ENCODE results near the gene ACCS. TPM values are rescaled to one million over a fixed set of nuclear protein-coding genes. Genes with fewer than 3 reads are reported as not detected.

Gene ACCS, protein sequence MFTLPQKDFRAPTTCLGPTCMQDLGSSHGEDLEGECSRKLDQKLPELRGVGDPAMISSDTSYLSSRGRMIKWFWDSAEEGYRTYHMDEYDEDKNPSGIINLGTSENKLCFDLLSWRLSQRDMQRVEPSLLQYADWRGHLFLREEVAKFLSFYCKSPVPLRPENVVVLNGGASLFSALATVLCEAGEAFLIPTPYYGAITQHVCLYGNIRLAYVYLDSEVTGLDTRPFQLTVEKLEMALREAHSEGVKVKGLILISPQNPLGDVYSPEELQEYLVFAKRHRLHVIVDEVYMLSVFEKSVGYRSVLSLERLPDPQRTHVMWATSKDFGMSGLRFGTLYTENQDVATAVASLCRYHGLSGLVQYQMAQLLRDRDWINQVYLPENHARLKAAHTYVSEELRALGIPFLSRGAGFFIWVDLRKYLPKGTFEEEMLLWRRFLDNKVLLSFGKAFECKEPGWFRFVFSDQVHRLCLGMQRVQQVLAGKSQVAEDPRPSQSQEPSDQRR
- 8.2 TPM for total RNA-seq
- long read RNA-seq, partial matches to known transcripts, result 3 of 7 reads
- long read RNA-seq, other reads (novel, unspliced or antisense), result 4 of 7 reads

DNA sequence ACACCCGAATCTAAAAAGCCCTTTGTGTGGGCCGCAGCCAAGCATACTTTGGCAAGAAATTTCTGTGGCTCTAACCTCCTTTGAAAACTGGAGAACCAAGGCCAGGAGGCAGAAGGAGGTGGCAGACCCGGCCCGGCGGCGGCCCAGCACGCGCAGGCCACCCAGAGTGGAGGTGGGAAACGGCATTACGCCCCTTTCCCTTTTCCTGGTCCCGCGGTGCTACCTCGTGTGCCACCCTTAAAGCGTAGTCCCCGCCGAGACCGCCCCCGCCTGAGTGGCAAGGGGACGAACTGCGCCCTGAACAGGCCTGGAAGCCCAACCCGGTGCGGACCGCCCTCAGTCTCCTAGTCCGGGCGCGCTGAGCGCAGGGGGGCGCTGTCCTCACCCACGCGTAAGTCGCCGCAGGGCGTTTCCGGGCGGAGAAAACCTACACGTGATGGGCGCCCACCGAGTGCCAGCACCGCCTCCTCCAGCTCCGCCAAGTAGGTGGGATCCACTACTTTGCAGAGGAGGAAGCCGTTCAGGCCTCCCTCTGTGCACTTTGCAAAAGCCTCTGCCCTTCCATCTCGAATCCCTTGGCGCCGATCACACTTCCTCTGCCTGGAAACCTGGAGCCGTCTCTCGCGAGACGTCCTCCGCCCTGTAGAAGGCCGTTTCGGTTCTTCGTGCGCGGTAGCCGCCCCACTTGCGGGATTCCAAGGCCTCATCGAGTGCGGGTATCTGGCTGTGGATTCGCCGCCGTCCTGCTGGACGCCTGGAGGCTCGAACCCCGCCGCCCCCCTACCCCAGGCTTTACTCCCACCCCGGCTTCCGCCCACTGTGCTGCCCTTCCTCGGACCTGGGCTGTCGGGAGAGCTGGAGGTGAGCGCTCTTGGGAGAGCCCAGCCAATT lies at the start of gene ACCS:
ACCS (plus strand) TSS at position 430 of the 891 bp plus-strand sequence. CDS start 1,358 bp downstream, outside the sequence.
- peak; percentile 97 for ATAC-seq
- intact Hi-C loops (cut with micrococcal nuclease), result no loop called here
- DNase-seq, result peak; percentile 99

GRCh38 chr11:44016546-44017442 lies 49.3 kb upstream of the ACCS start:
- DNase-seq (no peak), ATAC-seq (no peak)
- intact Hi-C loops (cut with micrococcal nuclease), result no loop called here

GRCh38 chr11:44017443-44018126 lies 48.5 kb upstream of the ACCS start:
- peak; percentile 5 for ATAC-seq
- no peak for DNase-seq
- intact Hi-C loops (cut with micrococcal nuclease), result no loop called here

DNA sequence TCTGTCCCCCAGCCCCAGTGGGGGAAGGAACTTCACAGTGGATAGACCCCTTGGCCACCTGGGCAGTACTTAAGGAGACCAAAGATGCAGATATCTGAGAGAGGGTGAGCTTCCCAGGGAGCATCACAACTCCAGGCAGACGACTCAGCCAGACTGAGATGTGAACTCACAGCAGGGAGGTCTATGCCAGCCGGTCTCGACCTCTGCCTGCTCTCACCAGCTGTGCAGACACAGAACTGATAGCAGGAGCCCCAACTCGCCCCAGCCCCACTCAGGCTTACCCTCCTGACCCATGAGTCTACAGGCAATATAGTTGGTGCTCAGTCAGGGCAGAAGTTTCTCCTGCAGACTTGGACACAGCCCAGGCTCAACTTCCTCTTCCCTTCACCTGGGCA lies 47.9 kb upstream of the ACCS start:
- ATAC-seq (no peak), DNase-seq (no peak)
- intact Hi-C loops (cut with micrococcal nuclease), result no loop called here

DNA sequence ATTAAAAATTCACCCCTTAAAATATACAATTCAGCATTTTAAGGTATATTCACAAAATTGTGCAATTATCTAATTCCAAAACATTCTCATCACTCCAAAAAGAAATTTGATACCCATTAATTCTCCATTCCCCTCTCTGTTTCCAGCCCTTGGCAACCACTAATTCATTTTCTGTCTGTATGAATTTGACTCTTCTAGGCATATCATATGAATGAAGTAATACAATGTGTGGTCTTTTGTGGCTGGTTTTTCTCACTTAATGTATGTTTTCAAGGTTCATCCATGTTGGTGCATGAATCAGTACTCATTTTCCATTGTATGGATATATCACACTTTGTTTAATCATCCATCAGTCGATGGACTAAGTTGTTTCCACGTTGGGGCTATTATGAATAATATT lies 47.2 kb upstream of the ACCS start:
- ATAC-seq, result no peak
- DNase-seq, result no peak
- intact Hi-C loops (cut with micrococcal nuclease), result no loop called here

- DNase-seq (no peak), ATAC-seq (no peak)
- intact Hi-C loops (cut with micrococcal nuclease), result no loop called here
Observed at GRCh38 chr11:44024977-44025376, 41.1 kb upstream of the ACCS start.

GRCh38 chr11:44025727-44026126 lies 40.3 kb upstream of the ACCS start:
- DNase-seq (no peak), ATAC-seq (no peak)
- intact Hi-C loops (cut with micrococcal nuclease), result no loop called here

DNA sequence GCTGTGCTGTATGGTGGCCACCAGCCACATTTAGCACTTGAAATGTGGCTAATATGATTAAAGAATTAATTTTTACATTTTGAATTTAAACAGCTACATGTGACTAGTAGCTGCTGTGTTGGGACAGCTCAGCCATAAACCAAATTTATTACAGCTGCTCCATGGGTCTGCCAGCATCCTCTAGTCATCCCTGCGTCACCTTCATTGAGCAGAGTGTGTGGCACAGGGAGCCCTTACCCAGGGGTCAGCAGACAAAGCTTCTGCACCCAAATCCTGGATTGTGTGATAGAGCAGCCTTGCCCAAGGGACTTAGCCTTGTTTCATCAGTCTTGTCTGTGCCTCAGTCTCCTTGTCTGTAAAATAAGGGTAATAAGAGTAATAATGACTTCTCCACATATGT lies 37.7 kb upstream of the ACCS start:
- ATAC-seq (no peak), DNase-seq (no peak)
- intact Hi-C loops (cut with micrococcal nuclease), result no loop called here

DNA sequence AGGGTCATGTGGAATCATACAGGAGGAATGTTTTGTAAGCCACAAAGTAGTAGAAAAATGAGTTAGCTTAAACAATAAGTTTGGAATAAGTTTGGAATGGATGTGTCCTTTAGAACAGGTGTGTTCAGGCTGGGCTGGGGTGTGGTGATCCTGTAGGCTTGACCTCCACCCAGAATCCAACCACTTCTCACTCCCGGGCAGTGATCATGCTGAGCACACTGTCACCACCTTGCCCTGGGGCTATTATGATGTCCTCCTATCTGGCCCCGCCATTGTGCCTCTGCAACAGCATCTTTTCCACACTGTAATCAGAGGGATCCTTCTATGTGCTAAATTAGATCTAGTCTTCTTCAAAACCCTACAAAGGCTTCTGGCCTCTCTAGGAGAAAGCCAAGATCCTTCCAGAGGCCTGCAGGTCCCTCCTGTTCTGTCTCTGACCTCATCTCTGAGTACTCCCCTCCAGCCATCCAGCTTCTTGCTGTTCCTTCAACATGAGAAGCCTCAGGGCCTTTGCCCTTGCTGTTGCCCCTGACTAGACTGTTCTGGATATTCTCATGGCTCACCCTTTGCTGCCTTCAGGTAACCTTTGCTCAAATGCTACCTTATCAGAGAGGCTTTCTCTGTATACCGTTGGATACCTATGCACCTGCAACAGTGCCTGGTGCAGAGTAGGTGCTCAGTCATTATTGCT lies 37.1 kb upstream of the ACCS start:
- no peak for ATAC-seq
- DNase-seq, result no peak
- intact Hi-C loops (cut with micrococcal nuclease), result no loop called here

DNA sequence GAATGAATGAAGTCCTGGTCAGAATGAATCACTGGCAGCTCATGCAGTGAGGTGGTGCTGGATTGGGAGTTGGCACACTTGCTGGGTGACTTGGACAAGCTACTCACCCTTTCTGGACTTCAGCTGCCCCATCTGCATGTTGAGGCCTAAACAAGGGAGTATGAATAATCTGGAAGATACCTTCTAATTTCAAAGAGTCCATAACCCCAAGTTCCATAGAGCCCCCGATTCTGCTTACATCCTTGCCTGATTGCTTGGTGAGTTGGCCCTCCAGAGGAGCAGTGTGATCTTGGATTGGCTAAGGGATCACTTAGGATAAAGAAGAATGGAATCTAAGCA lies 36.6 kb upstream of the ACCS start:
- no peak for ATAC-seq
- intact Hi-C loops (cut with micrococcal nuclease), result no loop called here
- DNase-seq, result no peak

GRCh38 chr11:44029977-44030911 lies 35.8 kb upstream of the ACCS start:
- peak; percentile 41 for DNase-seq
- peak; percentile 83 for ATAC-seq
- intact Hi-C loops (cut with micrococcal nuclease), result loop anchor here (10.0 kb wide), 1 partner anchor 85 kb away; the partner anchor contains the start of gene C11orf96

GRCh38 chr11:44030996-44031395 lies 35.1 kb upstream of the ACCS start:
- ATAC-seq (no peak), DNase-seq (no peak)
- intact Hi-C loops (cut with micrococcal nuclease), result loop anchor here (10.0 kb wide), 1 partner anchor 86 kb away; the partner anchor contains the start of gene C11orf96

DNA sequence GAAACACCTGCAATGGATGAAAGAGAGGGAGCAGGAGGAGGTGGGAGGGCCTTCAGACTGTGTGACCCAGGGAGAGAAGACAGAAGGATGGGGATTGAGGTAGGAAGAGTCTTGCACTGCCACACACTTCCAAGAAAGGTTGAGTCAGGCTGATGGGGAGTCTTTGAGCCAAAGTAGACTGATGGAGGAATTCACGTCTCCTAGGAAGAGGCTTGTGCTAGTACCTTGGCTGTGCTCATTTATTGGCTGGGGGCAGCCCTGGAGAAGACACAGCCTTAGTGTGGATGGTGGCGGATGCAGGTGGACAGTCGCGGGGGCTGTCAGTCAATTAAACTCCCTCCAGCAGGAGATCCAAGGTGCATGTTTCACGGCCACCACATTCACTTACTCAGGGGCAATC lies 34.5 kb upstream of the ACCS start:
- ATAC-seq (no peak), DNase-seq (no peak)
- intact Hi-C loops (cut with micrococcal nuclease), result loop anchor here (10.0 kb wide), 1 partner anchor 87 kb away; the partner anchor contains the start of gene C11orf96

- peak; percentile 65 for DNase-seq
- ATAC-seq, result peak; percentile 26
- intact Hi-C loops (cut with micrococcal nuclease), result loop anchor here (10.0 kb wide), 1 partner anchor 88 kb away; the partner anchor contains the start of gene C11orf96
Observed at GRCh38 chr11:44032299-44033085, 33.6 kb upstream of the ACCS start.

DNA sequence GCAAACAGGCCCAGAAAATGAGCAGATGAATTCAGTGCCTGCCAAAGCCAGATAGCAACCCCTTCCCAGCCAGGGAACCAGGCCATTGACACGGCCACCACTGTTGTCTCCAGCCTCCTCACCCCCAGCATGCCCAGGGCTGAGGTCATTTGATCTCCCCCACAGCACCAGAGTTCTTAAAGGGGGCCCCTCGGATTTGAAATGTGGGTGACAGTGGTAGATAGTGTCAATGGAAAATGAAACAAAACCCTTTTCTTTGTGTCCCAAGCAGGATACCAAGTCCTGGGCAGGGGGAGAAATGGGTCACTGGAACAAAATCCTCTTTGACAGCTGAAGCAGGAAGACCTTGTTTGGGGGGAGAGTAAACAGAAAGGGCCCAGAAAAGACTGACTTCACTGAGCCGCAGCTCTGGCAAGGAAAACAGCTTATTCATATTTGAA lies 32.6 kb upstream of the ACCS start:
- ATAC-seq, result no peak
- no peak for DNase-seq

GRCh38 chr11:44033856-44034255 lies 32.2 kb upstream of the ACCS start:
- DNase-seq (no peak), ATAC-seq (no peak)
- intact Hi-C loops (cut with micrococcal nuclease), result loop anchor here (10.0 kb wide), 1 partner anchor 89 kb away; the partner anchor contains the start of gene C11orf96

More for the DNA sequence above, 32.6 kb upstream of the ACCS start:
- intact Hi-C loops (cut with micrococcal nuclease), result loop anchor here (10.0 kb wide), 1 partner anchor 89 kb away; the partner anchor contains the start of gene C11orf96
